ENCODE measurements around the gene HECTD4. TPM values are rescaled to one million over a fixed set of nuclear protein-coding genes. Genes with fewer than 3 reads are reported as not detected.

The HECTD4 gene
- total RNA-seq, 2 experiments from 2014 or later: 34.5 to 62.4 TPM

GRCh38 chr12:112218150-112218549, 164.1 kb downstream of the HECTD4 start:
- H3K36me3 ChIP-seq (ENCODE audit: insufficient read depth, low read length): peaks cover 30% of the 10 kb centered on the region
- TF ChIP-seq, protein P1, sequence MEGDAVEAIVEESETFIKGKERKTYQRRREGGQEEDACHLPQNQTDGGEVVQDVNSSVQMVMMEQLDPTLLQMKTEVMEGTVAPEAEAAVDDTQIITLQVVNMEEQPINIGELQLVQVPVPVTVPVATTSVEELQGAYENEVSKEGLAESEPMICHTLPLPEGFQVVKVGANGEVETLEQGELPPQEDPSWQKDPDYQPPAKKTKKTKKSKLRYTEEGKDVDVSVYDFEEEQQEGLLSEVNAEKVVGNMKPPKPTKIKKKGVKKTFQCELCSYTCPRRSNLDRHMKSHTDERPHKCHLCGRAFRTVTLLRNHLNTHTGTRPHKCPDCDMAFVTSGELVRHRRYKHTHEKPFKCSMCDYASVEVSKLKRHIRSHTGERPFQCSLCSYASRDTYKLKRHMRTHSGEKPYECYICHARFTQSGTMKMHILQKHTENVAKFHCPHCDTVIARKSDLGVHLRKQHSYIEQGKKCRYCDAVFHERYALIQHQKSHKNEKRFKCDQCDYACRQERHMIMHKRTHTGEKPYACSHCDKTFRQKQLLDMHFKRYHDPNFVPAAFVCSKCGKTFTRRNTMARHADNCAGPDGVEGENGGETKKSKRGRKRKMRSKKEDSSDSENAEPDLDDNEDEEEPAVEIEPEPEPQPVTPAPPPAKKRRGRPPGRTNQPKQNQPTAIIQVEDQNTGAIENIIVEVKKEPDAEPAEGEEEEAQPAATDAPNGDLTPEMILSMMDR (conservative IDR thresholded peaks at IDR 0.05; ENCODE audit: low read length): no peak
- no peak for TF ChIP-seq EZH2phosphoT487 (IDR thresholded peaks at IDR 0.05; ENCODE audit: borderline replicate concordance, low read depth, low read length)
- CTCF ChIA-PET (ENCODE audit: unreplicated experiment): no interaction called here
- H3K4me2 ChIP-seq (ENCODE audit: low read length): no peak overlapping the region
- no peak for DNase-seq (ENCODE audit: low spot score)
- H3K4me1 ChIP-seq (ENCODE audit: insufficient read depth, low read length, poor library complexity, severe bottlenecking): no peaks in the 10 kb centered on the region
- H3K9me2 ChIP-seq (ENCODE audit: insufficient read depth, low read length): no peaks in the 10 kb centered on the region
- H3K27ac ChIP-seq (ENCODE audit: low read depth, low read length, poor library complexity, severe bottlenecking): no peak overlapping the region
- no peak overlapping the region for H2AFZ ChIP-seq (ENCODE audit: low read length)
- no TSS peak for BruUV-seq (replicated peaks)
- intact Hi-C loops (cut with micrococcal nuclease; ENCODE audit: unreplicated experiment): no loop called here
- H3K4me3 ChIP-seq (ENCODE audit: low read depth, low read length, poor library complexity, severe bottlenecking): no peak overlapping the region
- POLR2A ChIA-PET: interaction anchor here (0.7 to 1.4 kb wide), 5 partner anchors 14 to 61 kb away, joined by 3 to 6 read pairs (median 4); no protein-coding TSS in a partner anchor
- H3K79me2 ChIP-seq (ENCODE audit: insufficient read depth, low read depth, low read length): no peaks in the 10 kb centered on the region
- H3K9me3 ChIP-seq (ENCODE audit: low read length): no peaks in the 10 kb centered on the region
- H4K20me1 ChIP-seq (ENCODE audit: insufficient read depth, low read length): no peaks in the 10 kb centered on the region

GRCh38 chr12:112217647-112218046, 164.6 kb downstream of the HECTD4 start:
- H2AFZ ChIP-seq (ENCODE audit: low read length): no peak overlapping the region
- H3K79me2 ChIP-seq (ENCODE audit: insufficient read depth, low read depth, low read length): no peaks in the 10 kb centered on the region
- peaks cover 25% of the 10 kb centered on the region for H3K36me3 ChIP-seq (ENCODE audit: insufficient read depth, low read length)
- no peak for DNase-seq (ENCODE audit: low spot score)
- CTCF ChIA-PET (ENCODE audit: unreplicated experiment): no interaction called here
- no peaks in the 10 kb centered on the region for H3K9me3 ChIP-seq (ENCODE audit: low read length)
- H3K9me2 ChIP-seq (ENCODE audit: insufficient read depth, low read length): no peaks in the 10 kb centered on the region
- POLR2A ChIA-PET: interaction anchor here (0.7 to 1.4 kb wide), 3 partner anchors 13 to 62 kb away, joined by 3 to 6 read pairs (median 4); no protein-coding TSS in a partner anchor
- no peaks in the 10 kb centered on the region for H4K20me1 ChIP-seq (ENCODE audit: insufficient read depth, low read length)
- no peak overlapping the region for H3K4me2 ChIP-seq (ENCODE audit: low read length)
- H3K4me3 ChIP-seq (ENCODE audit: low read depth, low read length, poor library complexity, severe bottlenecking): no peak overlapping the region
- no TSS peak for BruUV-seq (replicated peaks)
- TF ChIP-seq, protein P1 (conservative IDR thresholded peaks at IDR 0.05; ENCODE audit: low read length): no peak
- no peak for TF ChIP-seq EZH2phosphoT487 (IDR thresholded peaks at IDR 0.05; ENCODE audit: borderline replicate concordance, low read depth, low read length)
- no peak overlapping the region for H3K27ac ChIP-seq (ENCODE audit: low read depth, low read length, poor library complexity, severe bottlenecking)
- intact Hi-C loops (cut with micrococcal nuclease; ENCODE audit: unreplicated experiment): no loop called here
- H3K4me1 ChIP-seq (ENCODE audit: insufficient read depth, low read length, poor library complexity, severe bottlenecking): no peaks in the 10 kb centered on the region

DNA sequence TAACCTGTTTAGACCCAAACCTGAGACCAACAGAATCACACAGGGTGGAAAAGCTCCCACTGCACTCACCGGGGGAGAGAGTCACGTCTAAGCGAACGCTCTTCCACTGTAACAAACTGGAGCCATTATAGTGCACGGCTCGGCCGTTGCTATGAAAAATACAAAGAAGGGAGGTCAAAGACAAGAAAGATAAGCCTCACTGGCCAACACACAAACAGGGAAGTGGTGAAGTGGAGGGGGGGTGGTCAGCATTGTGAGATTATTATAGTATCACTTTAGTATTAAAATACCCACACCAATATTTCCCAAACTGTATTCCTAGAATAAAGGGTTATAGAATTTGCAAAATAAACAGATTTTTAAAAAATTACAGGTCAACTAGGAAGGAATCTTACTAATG, 166.0 kb downstream of the HECTD4 start:
- no peak for DNase-seq (ENCODE audit: low spot score)
- no peaks in the 10 kb centered on the region for H4K20me1 ChIP-seq (ENCODE audit: insufficient read depth, low read length)
- no peaks in the 10 kb centered on the region for H3K79me2 ChIP-seq (ENCODE audit: insufficient read depth, low read depth, low read length)
- H3K4me3 ChIP-seq (ENCODE audit: low read depth, low read length, poor library complexity, severe bottlenecking): no peak overlapping the region
- H3K4me2 ChIP-seq (ENCODE audit: low read length): no peak overlapping the region
- no peaks in the 10 kb centered on the region for H3K9me2 ChIP-seq (ENCODE audit: insufficient read depth, low read length)
- H2AFZ ChIP-seq (ENCODE audit: low read length): no peak overlapping the region
- intact Hi-C loops (cut with micrococcal nuclease; ENCODE audit: unreplicated experiment): no loop called here
- no TSS peak for BruUV-seq (replicated peaks)
- peaks cover 38% of the 10 kb centered on the region for H3K36me3 ChIP-seq (ENCODE audit: insufficient read depth, low read length)
- TF ChIP-seq, protein P1 (conservative IDR thresholded peaks at IDR 0.05; ENCODE audit: low read length): no peak
- TF ChIP-seq EZH2phosphoT487 (IDR thresholded peaks at IDR 0.05; ENCODE audit: borderline replicate concordance, low read depth, low read length): no peak
- ChIA-PET POLR2A (interaction anchor here (0.8 kb wide), 1 partner anchor 25 kb away, joined by 3 read pairs; no protein-coding TSS in a partner anchor), CTCF (ENCODE audit: unreplicated experiment) (no interaction called here)
- no peaks in the 10 kb centered on the region for H3K9me3 ChIP-seq (ENCODE audit: low read length)
- no peaks in the 10 kb centered on the region for H3K4me1 ChIP-seq (ENCODE audit: insufficient read depth, low read length, poor library complexity, severe bottlenecking)
- H3K27ac ChIP-seq (ENCODE audit: low read depth, low read length, poor library complexity, severe bottlenecking): no peak overlapping the region
